Adipose tissue (tissue), 3 donors: Measurements from ENCODE around the gene MYO15B. TPM values are rescaled to one million over a fixed set of nuclear protein-coding genes. Genes with fewer than 3 reads are reported as not detected.

ENCODE experiments used
- H3K27ac ChIP-seq: one replicate; pipeline ENCODE4 v1.5.1; 2013; ENCODE audit warnings: low read depth, low read length
- WGBS, 3 donors: extraction: QIAGEN DNeasy Blood & Tissue Kit; methylation state at CpG; one replicate each; pipeline ENCODE4 v1.1.7; 2013; 5-methylcytosine and 5-hydroxymethylcytosine counted together
- polyA plus RNA-seq, 3 donors: library from polyadenylated mRNA; stranded (reverse); fragments of 200-250 nt; gene quantifications; one replicate each; pipeline ENCODE4 v1.2.3, GENCODE V29; 2013
- donor health status: healthy with polysubstance abuse.
- donor health status: Bipolar disorder and iron deficiency.
- donor health status: healthy.

Gene MYO15B
- polyA plus RNA-seq, 3 donors: 33.4 to 309 (median 70.4) TPM

- WGBS, 3 donors: 22 to 70% (median 55%) methylated on average over 15 of the region's 15 CpGs
- H3K27ac ChIP-seq: no peak overlapping the region
Measured at GRCh38 chr17:75557075-75557851, 30.3 kb upstream of the MYO15B start.

GRCh38 chr17:75557852-75558665 is 29.5 kb upstream of the MYO15B start:
- 39 to 92% (median 82%) methylated on average over 18 of the region's 18 CpGs for WGBS, 3 donors
- H3K27ac ChIP-seq: no peak overlapping the region

DNA sequence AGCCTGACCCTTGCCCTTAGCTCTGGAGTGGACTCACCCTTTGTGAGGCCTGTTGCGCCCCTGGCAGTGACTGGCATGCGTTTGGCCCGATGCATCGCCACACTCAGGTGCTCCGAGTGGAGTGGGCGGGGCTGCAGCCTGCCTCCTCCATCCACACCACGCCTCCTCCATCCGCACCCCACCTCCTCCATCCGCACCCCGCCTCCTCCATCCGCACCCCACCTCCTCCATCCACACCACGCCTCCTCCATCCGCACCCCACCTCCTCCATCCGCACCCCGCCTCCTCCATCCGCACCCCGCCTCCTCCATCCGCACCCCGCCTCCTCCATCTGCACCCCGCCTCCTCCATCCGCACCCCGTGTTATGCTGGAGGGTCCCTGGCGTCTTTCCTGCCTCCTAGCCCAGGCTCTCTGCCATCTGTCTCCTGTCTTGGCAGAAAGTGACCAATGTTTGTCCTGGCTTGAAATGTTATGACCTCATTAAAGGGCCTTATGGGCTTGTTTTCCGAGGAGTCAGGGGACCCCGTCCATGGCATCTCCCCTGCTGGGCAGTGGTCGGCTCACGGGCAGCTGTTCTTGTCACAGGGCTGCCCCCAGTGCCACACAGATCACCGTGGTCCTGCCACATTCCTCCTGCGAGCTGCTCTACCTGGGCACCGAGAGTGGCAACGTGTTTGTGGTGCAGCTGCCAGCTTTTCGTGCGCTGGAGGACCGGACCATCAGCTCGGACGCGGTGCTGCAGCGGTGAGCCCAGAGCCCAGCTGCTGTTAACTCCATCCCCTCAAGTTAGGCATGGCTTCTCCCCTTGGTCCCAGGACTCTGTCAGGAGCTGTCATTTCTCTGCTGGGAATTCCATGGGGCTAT is 28.7 kb upstream of the MYO15B start:
- 47 to 92% (median 86%) methylated on average over 31 to 36 of the region's 38 CpGs for WGBS, 3 donors
- no peak overlapping the region for H3K27ac ChIP-seq

GRCh38 chr17:75559958-75560533 is 27.6 kb upstream of the MYO15B start:
- H3K27ac ChIP-seq: no peak overlapping the region
- 58 to 92% (median 89%) methylated on average over 9 of the region's 9 CpGs for WGBS, 3 donors

- 59 to 72% (median 65%) methylated on average over 5 of the region's 5 CpGs for WGBS, 3 donors
- no peak overlapping the region for H3K27ac ChIP-seq
Measured at GRCh38 chr17:75561927-75562603, 25.5 kb upstream of the MYO15B start.

DNA sequence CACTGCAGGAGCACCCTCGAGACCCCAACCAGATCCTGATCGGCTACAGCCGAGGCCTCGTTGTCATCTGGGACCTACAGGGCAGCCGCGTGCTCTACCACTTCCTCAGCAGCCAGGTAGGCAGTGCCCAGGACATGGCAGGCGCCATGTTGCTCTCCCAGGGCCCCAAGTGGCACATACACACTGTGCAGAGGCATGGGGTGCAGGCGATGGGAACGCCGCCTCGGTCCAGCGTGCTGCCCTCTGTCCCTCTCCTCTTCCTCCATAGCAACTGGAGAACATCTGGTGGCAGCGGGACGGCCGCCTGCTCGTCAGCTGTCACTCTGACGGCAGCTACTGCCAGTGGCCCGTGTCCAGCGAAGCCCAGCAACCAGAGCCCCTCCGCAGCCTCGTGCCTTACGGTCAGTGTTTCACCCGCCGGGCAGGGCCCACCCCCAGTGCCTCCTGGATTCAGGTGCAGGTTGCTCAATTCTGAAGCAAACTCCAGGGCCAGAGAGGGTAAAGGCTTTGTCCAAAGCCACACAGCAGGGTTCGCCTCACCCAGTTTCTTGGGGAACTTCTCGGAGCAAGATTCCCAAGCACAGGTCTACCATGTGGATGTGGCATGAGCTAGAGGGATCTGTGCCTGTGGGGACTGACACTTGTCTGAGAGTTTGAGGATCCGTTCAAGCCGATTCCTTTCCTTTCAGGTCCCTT is 24.4 kb upstream of the MYO15B start:
- H3K27ac ChIP-seq: no peak overlapping the region
- WGBS, 3 donors: 90 to 96% (median 94%) methylated on average over 27 to 28 of the region's 28 CpGs

DNA sequence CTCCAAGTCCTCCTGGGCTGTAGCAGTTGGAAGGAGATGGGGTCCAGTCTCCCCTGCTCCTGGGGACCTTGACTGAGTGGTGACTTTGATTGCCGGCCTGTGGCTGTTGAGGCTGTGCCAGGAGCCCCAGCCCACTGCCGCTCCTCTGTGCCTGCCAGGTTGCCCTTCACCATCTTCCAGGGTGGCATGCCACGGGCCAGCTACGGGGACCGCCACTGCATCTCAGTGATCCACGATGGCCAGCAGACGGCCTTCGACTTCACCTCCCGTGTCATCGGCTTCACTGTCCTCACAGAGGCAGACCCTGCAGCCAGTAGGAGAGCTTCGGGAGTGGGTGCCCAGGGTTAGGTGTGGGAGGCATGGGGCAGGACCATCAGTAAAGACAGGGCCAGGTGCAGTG is 23.4 kb upstream of the MYO15B start:
- 94 to 98% (median 97%) methylated on average over 11 of the region's 11 CpGs for WGBS, 3 donors
- H3K27ac ChIP-seq: no peak overlapping the region

DNA sequence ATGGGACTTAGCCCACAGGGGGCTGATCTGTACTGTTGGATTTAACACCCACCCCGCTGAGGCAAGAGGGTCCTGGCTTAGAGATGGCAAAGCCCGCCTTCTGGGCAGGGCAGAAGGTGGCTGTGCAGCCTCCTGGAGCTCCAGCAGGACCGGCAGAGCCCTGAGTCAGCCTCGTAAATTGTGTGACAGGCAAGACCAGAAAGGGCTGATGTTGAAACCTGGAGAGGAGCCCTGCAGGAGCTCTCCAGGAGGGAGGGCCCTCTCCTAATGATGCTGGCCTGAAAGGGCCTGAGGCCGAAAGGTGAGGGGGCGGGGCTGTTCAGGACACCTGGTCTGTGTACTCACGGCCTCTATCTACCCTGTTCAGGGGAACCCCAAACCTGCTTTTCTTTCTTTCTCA is 22.5 kb upstream of the MYO15B start:
- H3K27ac ChIP-seq: no peak overlapping the region
- WGBS, 3 donors: 78 to 85% (median 79%) methylated on average over 7 of the region's 7 CpGs

DNA sequence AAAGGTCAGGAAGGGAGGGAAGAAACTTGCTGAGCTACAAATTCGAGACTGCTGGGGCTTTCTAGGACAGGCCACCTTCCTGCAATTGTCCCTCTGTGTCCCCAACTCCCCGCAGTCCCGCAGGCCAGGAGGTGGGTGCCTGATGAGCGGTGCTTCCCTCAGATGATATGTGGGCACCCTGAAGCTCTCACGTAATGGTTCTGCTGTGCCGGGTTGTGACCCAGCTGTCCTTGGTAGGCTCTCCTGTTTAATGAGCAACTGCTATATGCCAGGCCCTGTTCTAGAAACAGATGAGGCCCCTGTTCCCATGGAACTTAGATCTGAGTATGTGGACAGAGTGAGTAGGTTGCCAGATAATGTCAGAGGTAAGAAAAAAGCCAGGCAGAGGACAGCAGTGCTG is 22.0 kb upstream of the MYO15B start:
- no peak overlapping the region for H3K27ac ChIP-seq
- WGBS, 3 donors: 87 to 92% (median 90%) methylated on average over 6 of the region's 6 CpGs

DNA sequence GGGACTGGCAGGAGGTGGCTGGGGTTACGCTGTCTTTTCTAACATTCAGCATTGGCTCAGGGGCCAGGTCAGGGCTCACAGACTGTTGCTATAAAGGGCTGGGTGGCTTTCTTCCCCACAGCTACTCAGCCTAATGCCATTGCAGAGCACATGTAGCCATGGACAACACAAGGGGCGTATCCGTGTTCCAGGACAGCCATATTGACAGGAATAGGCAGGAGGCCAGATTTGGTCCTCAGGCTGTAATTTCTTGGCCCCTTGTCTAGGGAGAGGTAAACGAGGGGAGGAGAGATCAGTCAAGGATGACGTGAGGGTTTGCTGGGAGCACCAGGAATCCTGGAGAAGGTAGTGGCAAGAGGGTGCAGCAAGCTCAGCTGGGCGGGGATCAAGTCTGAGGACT is 21.2 kb upstream of the MYO15B start:
- 71 to 88% (median 80%) methylated on average over 6 of the region's 6 CpGs for WGBS, 3 donors
- H3K27ac ChIP-seq: no peak overlapping the region

DNA sequence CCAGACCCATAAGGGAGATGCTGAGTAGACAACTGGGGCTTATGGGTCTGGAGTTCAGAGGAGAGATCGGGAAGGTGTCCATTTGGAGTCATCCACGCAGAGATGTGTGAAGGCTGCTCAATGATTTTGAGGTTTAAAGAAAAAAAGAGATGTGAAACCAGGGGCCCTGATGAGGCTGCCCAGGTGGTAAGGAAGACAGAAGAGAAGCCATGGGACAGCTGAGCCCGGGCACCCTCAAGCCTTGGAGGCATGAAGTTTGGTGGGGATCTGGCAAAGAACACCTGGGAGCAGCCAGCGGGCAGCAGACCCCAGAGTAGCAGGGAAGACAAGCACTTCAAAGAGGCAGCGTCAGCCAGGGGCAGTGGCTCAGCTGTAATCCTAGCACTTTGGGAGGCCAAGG is 20.8 kb upstream of the MYO15B start:
- H3K27ac ChIP-seq: no peak overlapping the region
- WGBS, 3 donors: 88 to 91% (median 91%) methylated on average over 5 of the region's 5 CpGs

- 90 to 95% (median 94%) methylated on average over 31 of the region's 31 CpGs for WGBS, 3 donors
Measured at GRCh38 chr17:75568412-75569255, 19.0 kb upstream of the MYO15B start.

DNA sequence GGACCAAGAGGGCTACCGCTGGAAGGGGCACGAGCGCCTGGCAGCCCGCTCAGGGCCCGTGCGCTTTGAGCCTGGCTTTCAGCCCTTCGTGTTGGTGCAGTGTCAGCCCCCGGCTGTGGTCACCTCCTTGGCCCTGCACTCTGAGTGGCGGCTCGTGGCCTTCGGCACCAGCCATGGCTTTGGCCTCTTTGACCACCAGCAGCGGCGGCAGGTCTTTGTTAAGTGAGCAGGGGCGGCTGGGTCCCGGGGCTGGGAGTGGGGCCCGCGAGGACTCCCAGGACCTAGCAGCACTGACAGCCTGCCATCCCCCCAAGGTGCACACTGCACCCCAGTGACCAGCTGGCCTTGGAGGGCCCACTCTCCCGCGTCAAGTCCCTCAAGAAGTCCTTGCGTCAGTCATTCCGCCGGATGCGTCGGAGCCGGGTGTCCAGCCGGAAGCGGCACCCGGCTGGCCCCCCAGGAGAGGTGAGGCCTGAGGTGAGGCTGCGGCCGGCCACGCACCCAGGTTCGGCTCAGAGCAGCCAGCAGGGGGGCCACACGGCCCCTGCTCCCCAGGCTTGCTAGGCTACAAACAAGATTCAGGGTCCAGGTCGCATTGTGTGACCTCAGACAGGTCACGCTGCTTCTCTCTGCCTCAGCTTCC is 17.4 kb upstream of the MYO15B start:
- 92 to 95% (median 94%) methylated on average over 35 of the region's 35 CpGs for WGBS, 3 donors
- H3K27ac ChIP-seq: no peak overlapping the region

More at GRCh38 chr17:75568412-75569255, 19.0 kb upstream of the MYO15B start:
- H3K27ac ChIP-seq: no peak overlapping the region

GRCh38 chr17:75570772-75571171 is 16.8 kb upstream of the MYO15B start:
- no peak overlapping the region for H3K27ac ChIP-seq
- 86 to 92% (median 87%) methylated on average over 11 of the region's 11 CpGs for WGBS, 3 donors

- no peak overlapping the region for H3K27ac ChIP-seq
- WGBS, 3 donors: 74 to 92% (median 81%) methylated on average over 15 of the region's 15 CpGs
Measured at GRCh38 chr17:75571197-75571884, 16.3 kb upstream of the MYO15B start.

GRCh38 chr17:75571885-75572215 is 15.8 kb upstream of the MYO15B start:
- H3K27ac ChIP-seq: no peak overlapping the region
- 83 to 94% (median 94%) methylated on average over 14 to 16 of the region's 16 CpGs for WGBS, 3 donors
